ENCODE measurements around the gene ZNF609. TPM values are rescaled to one million over a fixed set of nuclear protein-coding genes. Genes with fewer than 3 reads are reported as not detected.

The ZNF609 gene
- total and polyA plus RNA-seq, 2 experiments from 2014 or later: 6.3 to 11.3 TPM

- H3K4me1 ChIP-seq (ENCODE audit: insufficient read depth): no peaks in the 10 kb centered on the region
- no peaks in the 10 kb centered on the region for H3K36me3 ChIP-seq (ENCODE audit: low read depth)
- in situ Hi-C loops (cut with MboI): no loop called here
- H3K9me2 ChIP-seq (ENCODE audit: insufficient read depth): no peaks in the 10 kb centered on the region
- H3F3A ChIP-seq (ENCODE audit: insufficient read depth): peaks cover 2% of the 10 kb centered on the region
- no peaks in the 10 kb centered on the region for H3K9me3 ChIP-seq (ENCODE audit: low read depth)
- no peak overlapping the region for H3K4me2 ChIP-seq (ENCODE audit: unreplicated experiment)
- 0 out of 2 replicates have a peak, but pooled peaks cover 3% of the 10 kb centered on the region for H4K20me1 ChIP-seq (ENCODE audit: insufficient read depth)
- no peaks in the 10 kb centered on the region for H3K27me3 ChIP-seq (replicated peaks; ENCODE audit: insufficient read depth)
- no peak for DNase-seq
- no peak overlapping the region for H3K9ac ChIP-seq
- no peak for TF ChIP-seq EZH2 (IDR thresholded peaks at IDR 0.05; ENCODE audit: insufficient read depth, poor library complexity, severe bottlenecking)
- TF ChIP-seq EZH2phosphoT487 (IDR thresholded peaks at IDR 0.05; ENCODE audit: insufficient read depth, low read depth): no peak
- H3K4me3 ChIP-seq: no peak overlapping the region
- no peak overlapping the region for H2AFZ ChIP-seq
- no peak overlapping the region for H3K27ac ChIP-seq
- peaks cover 96% of the 10 kb centered on the region for H3K79me2 ChIP-seq (ENCODE audit: insufficient read depth)
Observed at GRCh38 chr15:64568765-64569164, 108.4 kb downstream of the ZNF609 start.

- 82 to 86% methylated on average over 4 of the region's 4 CpGs for WGBS, 2 experiments (ENCODE audit: low coverage in 1 of 2, low lambda C conversion rate in 2 of 2, missing lambda C conversion rate in 2 of 2)
- in situ Hi-C loops (cut with MboI): no loop called here
- H2AFZ ChIP-seq: no peak overlapping the region
- 0 out of 2 replicates have a peak, but pooled peaks cover 3% of the 10 kb centered on the region for H4K20me1 ChIP-seq (ENCODE audit: insufficient read depth)
- H3K4me3 ChIP-seq: no peak overlapping the region
- no peaks in the 10 kb centered on the region for H3K36me3 ChIP-seq (ENCODE audit: low read depth)
- peaks cover 25% of the 10 kb centered on the region for H3F3A ChIP-seq (ENCODE audit: insufficient read depth)
- H3K27me3 ChIP-seq (replicated peaks; ENCODE audit: insufficient read depth): no peaks in the 10 kb centered on the region
- H3K9ac ChIP-seq: no peak overlapping the region
- no peaks in the 10 kb centered on the region for H3K9me3 ChIP-seq (ENCODE audit: low read depth)
- no peak overlapping the region for H3K4me2 ChIP-seq (ENCODE audit: unreplicated experiment)
- H3K27ac ChIP-seq: no peak overlapping the region
- no peak for DNase-seq
- H3K79me2 ChIP-seq (ENCODE audit: insufficient read depth): peaks cover 96% of the 10 kb centered on the region
- TF ChIP-seq EZH2 (IDR thresholded peaks at IDR 0.05; ENCODE audit: insufficient read depth, poor library complexity, severe bottlenecking) (no peak), EZH2phosphoT487 (IDR thresholded peaks at IDR 0.05; ENCODE audit: insufficient read depth, low read depth) (no peak)
- peaks cover 7% of the 10 kb centered on the region for H3K4me1 ChIP-seq (ENCODE audit: insufficient read depth)
- H3K9me2 ChIP-seq (ENCODE audit: insufficient read depth): no peaks in the 10 kb centered on the region
Observed at GRCh38 chr15:64571857-64572291, 111.5 kb downstream of the ZNF609 start.

DNA sequence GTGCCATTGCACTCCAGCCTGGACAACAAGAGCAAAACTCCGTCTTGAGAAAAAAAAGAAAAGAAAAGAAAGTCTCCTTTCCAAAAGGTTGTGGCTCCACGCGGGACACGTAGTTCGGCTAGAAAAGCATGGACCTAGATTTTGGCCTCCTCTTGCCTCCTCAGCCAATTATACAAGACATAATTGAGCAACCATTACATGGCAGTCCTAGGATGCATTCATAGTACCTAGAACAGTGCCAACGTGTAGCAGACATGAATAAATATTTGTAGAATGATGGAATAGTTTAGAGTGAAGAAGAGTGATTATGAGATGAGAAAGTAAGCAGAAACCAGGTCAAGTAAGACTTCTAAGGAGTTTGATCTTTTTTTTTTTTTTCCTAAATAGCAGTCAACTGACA lies 112.5 kb downstream of the ZNF609 start:
- Histone ChIP-seq H3K4me3 (no peak overlapping the region), H3K9ac (no peak overlapping the region), H3K4me2 (ENCODE audit: unreplicated experiment) (no peak overlapping the region), H3K9me2 (ENCODE audit: insufficient read depth) (no peaks in the 10 kb centered on the region), H3K4me1 (ENCODE audit: insufficient read depth) (peaks cover 7% of the 10 kb centered on the region), H3K36me3 (ENCODE audit: low read depth) (no peaks in the 10 kb centered on the region), H3K9me3 (ENCODE audit: low read depth) (no peaks in the 10 kb centered on the region), H3F3A (ENCODE audit: insufficient read depth) (peaks cover 25% of the 10 kb centered on the region), H4K20me1 (ENCODE audit: insufficient read depth) (0 out of 2 replicates have a peak, but pooled peaks cover 3% of the 10 kb centered on the region), H2AFZ (no peak overlapping the region), H3K27ac (no peak overlapping the region), H3K79me2 (ENCODE audit: insufficient read depth) (peaks cover 90% of the 10 kb centered on the region), H3K27me3 (replicated peaks; ENCODE audit: insufficient read depth) (no peaks in the 10 kb centered on the region)
- in situ Hi-C loops (cut with MboI): no loop called here
- no peak for DNase-seq
- WGBS, 2 experiments (ENCODE audit: low coverage in 1 of 2, low lambda C conversion rate in 2 of 2, missing lambda C conversion rate in 2 of 2): 90 to 91% methylated on average over 6 of the region's 6 CpGs
- TF ChIP-seq EZH2 (IDR thresholded peaks at IDR 0.05; ENCODE audit: insufficient read depth, poor library complexity, severe bottlenecking) (no peak), EZH2phosphoT487 (IDR thresholded peaks at IDR 0.05; ENCODE audit: insufficient read depth, low read depth) (no peak)

DNA sequence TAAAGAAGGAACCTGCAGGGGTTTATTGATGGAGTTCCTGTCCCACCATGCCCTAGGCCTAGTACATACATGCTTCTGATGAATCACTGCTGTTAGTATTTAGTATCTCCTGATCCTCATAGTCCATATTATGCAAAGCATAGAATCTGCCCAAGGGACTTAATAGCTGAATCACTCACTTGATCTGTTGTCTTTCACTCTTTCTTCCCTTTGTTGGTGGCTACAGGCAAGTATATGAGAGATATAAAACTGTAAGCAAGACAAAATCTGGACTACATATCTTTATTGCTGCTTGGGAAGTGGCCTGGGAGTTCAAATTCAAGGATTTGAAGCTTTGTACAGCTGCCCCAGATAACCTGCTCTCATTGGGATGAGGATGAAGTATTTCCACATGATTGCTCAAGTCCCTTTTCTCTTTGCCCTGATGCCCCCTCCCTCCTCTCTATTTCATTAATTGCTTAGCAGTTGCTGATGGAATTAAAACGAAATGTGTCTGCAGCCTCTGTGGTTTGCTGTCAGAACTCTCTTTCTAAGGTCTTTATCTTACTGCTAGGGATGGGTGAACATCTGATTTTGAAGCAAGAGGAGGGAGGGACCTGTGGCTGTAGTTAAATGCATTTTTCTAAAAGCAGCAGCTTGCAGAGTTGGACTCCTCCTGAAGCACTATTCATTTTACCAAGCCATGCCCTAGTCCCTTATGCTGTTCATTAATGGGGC lies 114.1 kb downstream of the ZNF609 start:
- Histone ChIP-seq H3K9me2 (ENCODE audit: insufficient read depth) (no peaks in the 10 kb centered on the region), H3K36me3 (ENCODE audit: low read depth) (no peaks in the 10 kb centered on the region), H3K27me3 (replicated peaks; ENCODE audit: insufficient read depth) (no peaks in the 10 kb centered on the region), H4K20me1 (ENCODE audit: insufficient read depth) (0 out of 2 replicates have a peak, but pooled peaks cover 3% of the 10 kb centered on the region), H3K4me1 (ENCODE audit: insufficient read depth) (peaks cover 7% of the 10 kb centered on the region), H3K9me3 (ENCODE audit: low read depth) (no peaks in the 10 kb centered on the region), H3K9ac (no peak overlapping the region), H3K4me3 (no peak overlapping the region), H3F3A (ENCODE audit: insufficient read depth) (peaks cover 25% of the 10 kb centered on the region), H3K79me2 (ENCODE audit: insufficient read depth) (peaks cover 88% of the 10 kb centered on the region), H3K4me2 (ENCODE audit: unreplicated experiment) (no peak overlapping the region), H2AFZ (no peak overlapping the region), H3K27ac (peak overlapping the region; percentile 37)
- DNase-seq: peak; percentile 69
- TF ChIP-seq EZH2phosphoT487 (IDR thresholded peaks at IDR 0.05; ENCODE audit: insufficient read depth, low read depth) (no peak), EZH2 (IDR thresholded peaks at IDR 0.05; ENCODE audit: insufficient read depth, poor library complexity, severe bottlenecking) (no peak)
- 41 to 47% methylated on average over 1 of the region's 1 CpG for WGBS, 2 experiments (ENCODE audit: low coverage in 1 of 2, low lambda C conversion rate in 2 of 2, missing lambda C conversion rate in 2 of 2)
- in situ Hi-C loops (cut with MboI): no loop called here
